HG03432 (cell line): ENCODE measurements around the gene INO80E.
A peak's percentile ranks its signal among the peaks of the same experiment; 100 is the strongest.
"Not testable (repeated sequence)": the region's sequence is repeated elsewhere in the genome, so short reads cannot be mapped to it uniquely, and the experiment has no call there.

Experiments used
- ATAC-seq: cut with Tn5 transposase; IDR thresholded peaks from one replicate; pipeline ENCODE4 v1.9.1; 2021; ENCODE audit warnings: mild to moderate bottlenecking, moderate library complexity; ENCODE audit not compliant: unreplicated experiment

The INO80E gene

GRCh38 chr16:29995911-29996765 lies at the start of gene INO80E:
TSS of gene INO80E (plus strand) at chr16:29996241. CDS start at chr16:29996311, 70 bp downstream.
- peak; percentile 90 for ATAC-seq

DNA sequence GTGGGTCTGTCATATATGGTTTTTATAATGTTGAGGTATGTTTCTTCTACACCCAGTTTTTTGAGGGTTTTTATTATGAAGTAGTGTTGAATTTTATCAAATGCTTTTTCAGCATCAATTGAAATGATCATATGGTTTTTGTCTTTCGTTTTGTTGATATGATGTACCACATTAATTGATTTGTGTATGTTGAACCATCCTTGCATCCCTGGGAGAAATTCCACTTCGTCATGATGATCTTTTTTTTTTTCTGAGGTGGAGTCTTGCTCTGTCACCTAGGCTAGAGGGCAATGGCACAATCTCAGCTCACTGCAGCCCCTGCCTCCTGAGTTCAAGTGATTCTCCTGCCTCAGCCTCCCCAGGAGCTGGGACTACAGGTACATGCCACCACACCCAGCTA lies 48.1 kb upstream of the INO80E start:
- no peak for ATAC-seq

DNA sequence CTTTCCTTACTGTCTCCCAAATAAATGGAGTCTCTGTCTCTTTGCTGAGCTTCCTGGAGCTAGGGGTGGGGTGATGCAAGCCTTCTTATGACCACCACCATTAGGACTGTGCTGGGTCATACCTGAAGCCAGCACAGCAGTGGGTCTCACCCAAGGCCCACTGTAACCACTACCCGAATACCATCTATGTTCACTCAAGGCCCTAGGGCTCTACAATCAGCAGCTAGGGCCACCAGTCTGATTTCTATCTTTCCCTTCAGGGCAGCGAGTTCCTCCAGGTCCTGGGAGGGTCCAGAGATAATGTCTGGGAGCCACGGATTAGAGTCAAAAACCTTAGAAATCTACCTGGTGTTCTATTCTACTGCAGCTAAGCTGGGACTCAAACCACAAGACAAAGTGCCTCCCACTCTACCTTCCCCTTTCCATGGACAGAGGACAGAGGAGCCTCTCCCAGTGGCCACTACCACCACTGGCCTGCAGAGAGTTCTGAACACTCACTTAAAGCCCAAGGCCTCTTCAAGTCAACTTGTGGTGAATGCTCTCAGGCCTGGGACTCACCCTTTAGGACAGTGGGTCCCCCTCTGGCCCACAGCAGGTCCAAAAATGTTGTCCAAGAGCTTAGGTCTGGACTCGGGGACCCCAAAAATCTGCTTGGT lies 45.1 kb upstream of the INO80E start:
- ATAC-seq: no peak

DNA sequence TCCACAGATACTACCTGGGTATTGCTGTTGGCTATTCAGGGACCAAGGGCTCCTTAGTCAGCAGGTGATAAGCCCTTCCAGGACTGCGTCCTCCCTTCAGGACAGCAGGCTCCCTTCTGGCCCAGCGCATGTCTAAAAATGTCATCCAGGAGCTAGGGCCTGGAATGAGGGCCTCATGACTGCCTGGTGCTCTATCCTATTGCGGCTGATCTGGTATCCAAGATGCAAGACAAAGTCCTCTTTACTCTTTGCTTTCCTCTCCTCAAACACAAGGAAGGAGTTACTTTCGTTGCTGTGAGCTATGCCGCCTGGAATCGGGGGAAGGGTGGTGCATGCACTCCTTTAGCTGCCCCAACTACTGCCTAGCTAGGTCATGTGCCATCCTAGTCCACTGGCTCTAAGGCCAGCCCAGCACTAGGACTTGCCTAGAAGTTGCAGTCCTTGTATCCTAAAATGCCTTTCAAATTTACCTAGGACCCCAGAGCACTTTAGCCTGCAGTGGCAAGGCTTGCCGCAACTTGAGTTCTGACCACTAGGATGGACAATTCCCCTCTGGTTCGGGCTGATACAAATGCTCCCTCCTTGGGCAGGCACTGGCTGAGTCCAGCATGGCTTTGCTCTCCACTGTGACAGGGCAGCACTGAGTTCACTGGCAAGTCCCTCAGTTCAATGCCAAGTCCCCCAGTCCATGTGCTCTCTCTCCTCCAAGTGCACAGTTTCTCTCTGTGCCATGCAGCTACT lies 44.2 kb upstream of the INO80E start:
- ATAC-seq: no peak

GRCh38 chr16:29958756-29959155 lies 37.3 kb upstream of the INO80E start:
- ATAC-seq: no peak

GRCh38 chr16:29959293-29959692 lies 36.7 kb upstream of the INO80E start:
- ATAC-seq: no peak

DNA sequence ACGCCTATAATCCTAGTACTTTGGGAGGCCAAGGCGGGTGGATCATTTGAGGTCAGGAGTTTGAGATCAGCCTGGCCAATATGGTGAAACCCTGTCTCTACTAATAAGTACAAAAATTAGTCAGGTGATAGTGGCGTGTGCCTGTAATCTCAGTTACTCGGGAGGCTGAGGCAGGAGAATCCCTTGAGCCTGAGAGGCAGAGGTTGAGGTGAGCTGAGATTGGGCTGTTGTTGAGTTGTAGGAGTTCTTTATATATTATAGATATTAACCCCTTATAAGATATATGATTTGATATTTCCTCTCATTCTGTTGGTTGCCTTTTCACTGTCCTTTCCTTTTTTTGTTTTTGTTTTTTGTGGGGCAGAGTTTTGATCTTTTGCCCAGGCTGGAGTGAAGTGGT lies 36.2 kb upstream of the INO80E start:
- not testable (repeated sequence) for ATAC-seq

DNA sequence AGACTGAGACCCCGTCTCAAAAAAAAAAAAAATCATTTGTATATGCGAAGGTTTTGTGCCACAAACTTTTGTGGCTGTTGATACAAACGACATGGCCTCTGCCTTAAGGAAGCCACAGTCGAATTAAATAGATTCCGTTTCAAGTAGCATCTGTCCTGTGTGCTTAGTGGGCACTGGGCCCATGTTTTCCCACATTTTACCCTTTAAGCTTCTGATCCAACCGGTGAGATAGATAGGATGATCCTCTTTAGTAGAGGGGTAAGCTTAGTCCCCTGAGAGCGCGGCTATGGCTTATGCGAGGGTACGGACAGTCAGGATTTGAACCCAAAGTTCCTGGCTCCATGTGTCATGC lies 34.9 kb upstream of the INO80E start:
- no peak for ATAC-seq

GRCh38 chr16:29961479-29962343 lies 34.3 kb upstream of the INO80E start, which contains the start of gene TMEM219:
TSS of gene TMEM219 (plus strand) at chr16:29962079. CDS start at chr16:29963144, 1,065 bp downstream.
- peak; percentile 86 for ATAC-seq

- no peak for ATAC-seq
These were observed 33.6 kb upstream of the INO80E start for GRCh38 chr16:29962344-29962994.

DNA sequence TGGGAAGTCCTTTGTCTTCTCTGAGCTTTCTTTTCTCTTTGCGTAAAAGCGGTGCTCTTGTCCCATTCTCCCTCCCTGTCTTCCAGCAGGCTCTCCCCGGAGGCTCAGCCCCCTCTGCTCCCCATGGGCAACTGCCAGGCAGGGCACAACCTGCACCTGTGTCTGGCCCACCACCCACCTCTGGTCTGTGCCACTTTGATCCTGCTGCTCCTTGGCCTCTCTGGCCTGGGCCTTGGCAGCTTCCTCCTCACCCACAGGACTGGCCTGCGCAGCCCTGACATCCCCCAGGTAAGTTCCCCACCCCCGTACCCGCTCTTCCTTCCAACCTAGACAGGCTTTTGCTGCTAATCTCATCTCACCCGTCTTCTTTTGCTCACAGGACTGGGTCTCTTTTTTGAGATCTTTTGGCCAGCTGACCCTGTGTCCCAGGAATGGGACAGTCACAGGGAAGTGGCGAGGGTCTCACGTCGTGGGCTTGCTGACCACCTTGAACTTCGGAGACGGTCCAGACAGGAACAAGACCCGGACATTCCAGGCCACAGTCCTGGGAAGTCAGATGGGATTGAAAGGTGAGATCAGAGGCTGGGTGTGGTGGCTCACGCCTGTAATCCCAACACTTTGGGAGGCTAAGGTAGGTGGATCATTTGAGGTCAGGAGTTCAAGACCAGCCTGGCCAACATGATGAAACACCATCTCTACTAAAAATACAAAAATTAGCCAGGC lies 32.9 kb upstream of the INO80E start:
- ATAC-seq: no peak

- no peak for ATAC-seq
These were observed 27.8 kb upstream of the INO80E start for GRCh38 chr16:29968205-29968604.

GRCh38 chr16:29971304-29971703 lies 24.7 kb upstream of the INO80E start:
- ATAC-seq: no peak

DNA sequence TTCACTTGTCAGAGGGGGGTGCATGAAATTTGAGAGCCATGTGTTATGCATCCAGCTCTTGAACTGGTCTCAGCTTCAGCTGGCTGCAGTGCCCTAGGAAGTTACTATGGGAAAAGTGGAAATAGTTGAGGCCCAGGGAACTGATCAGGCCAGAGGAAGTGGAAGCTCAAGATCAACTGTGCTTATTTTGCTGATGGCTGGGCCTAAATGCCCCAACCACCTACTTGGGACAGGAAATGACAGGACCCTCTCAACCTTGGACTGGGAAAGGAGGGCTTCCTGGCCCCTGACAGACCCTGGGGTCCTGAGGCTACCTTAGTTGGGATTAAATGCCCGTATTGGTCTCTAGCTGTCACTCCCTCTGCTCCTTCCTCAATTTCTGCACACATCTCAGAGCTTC lies 23.5 kb upstream of the INO80E start:
- ATAC-seq: no peak

GRCh38 chr16:29972992-29973383 lies 23.1 kb upstream of the INO80E start:
- ATAC-seq: no peak

DNA sequence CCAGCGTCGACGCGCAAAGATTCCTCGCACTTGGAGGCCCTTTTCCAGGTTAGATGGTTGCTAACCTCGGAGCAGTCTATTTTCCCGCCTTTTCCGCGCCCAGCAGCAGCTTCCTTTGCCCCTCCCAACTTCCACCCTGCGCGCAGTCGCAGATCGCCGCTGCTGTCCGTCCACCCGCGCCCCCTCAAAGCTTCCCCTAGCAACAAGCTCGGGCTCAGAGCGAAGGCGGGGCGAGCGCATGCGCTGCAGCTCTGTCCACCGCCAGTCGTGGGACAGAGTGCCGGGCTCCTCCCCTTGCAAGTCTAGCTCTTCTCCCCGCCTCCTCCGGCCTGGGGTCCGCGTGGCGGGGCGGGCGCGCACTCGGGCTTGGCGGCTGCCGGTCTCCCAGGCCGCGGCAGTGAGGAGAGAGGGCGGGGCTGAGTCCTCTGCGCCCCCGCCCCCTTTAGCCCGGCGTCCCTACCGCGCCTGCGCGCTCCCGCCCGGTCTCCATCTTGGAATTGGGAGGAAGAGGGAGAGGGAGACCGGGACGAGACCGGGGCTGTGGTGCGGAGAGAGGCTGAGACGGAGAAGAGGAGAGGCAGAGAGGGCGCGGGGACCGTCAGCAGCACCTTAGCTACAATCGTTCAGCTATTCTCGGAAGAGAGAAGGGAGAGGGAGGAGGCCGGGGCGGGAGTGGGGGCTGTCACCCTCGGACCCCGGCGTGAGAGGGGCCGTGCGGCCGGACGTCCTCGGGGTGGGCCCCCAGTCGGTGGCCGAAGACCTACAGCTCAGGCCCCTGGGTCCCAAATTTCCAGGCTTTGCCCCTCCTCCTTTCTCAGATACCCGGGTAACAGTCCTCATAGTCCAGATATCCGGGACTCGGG lies 22.4 kb upstream of the INO80E start, which contains the start of gene TAOK2:
Gene TAOK2, plus strand, starts transcription at position 485 of the 863 bp plus-strand sequence. CDS start 3,905 bp downstream, outside the sequence.
- peak; percentile 94 for ATAC-seq

- no peak for ATAC-seq
These were observed 21.5 kb upstream of the INO80E start for GRCh38 chr16:29974291-29975133.
